Muscle layer of duodenum (tissue), 2 donors: Measurements from ENCODE around the gene GPHA2.

ENCODE experiments used
- H3K27ac ChIP-seq: one replicate; pipeline ENCODE4 v1.7.0; 2013; ENCODE audit warnings: mild to moderate bottlenecking, low read length
- H3K27me3 ChIP-seq: one replicate; pipeline ENCODE4 v1.7.0; 2013; ENCODE audit warnings: low read depth, mild to moderate bottlenecking, control low read depth, low read length
- H3K36me3 ChIP-seq, 2 donors: one replicate each; pipeline ENCODE4 v1.7.0; 2013; ENCODE audit warnings: low read length in 2 of 2, control low read depth in 1 of 2, mild to moderate bottlenecking in 1 of 2; ENCODE audit not compliant: insufficient read depth in 2 of 2, control insufficient read depth in 1 of 2
- H3K4me1 ChIP-seq, 2 donors: one replicate each; pipeline ENCODE4 v1.7.0; 2013; ENCODE audit warnings: low read length in 2 of 2, mild to moderate bottlenecking in 2 of 2, control low read depth in 1 of 2, moderate library complexity in 1 of 2; ENCODE audit not compliant: insufficient read depth in 2 of 2, control insufficient read depth in 1 of 2
- H3K4me3 ChIP-seq, 2 donors: one replicate each; pipeline ENCODE4 v1.7.0; 2013; ENCODE audit warnings: low read length in 2 of 2, low read depth in 1 of 2, mild to moderate bottlenecking in 1 of 2
- H3K9me3 ChIP-seq, 2 donors: one replicate each; pipeline ENCODE4 v1.7.0; 2013; ENCODE audit warnings: low read length in 2 of 2, control low read depth in 1 of 2, mild to moderate bottlenecking in 1 of 2; ENCODE audit not compliant: control insufficient read depth in 1 of 2
- donor health status: healthy.

GPHA2 gene

DNA sequence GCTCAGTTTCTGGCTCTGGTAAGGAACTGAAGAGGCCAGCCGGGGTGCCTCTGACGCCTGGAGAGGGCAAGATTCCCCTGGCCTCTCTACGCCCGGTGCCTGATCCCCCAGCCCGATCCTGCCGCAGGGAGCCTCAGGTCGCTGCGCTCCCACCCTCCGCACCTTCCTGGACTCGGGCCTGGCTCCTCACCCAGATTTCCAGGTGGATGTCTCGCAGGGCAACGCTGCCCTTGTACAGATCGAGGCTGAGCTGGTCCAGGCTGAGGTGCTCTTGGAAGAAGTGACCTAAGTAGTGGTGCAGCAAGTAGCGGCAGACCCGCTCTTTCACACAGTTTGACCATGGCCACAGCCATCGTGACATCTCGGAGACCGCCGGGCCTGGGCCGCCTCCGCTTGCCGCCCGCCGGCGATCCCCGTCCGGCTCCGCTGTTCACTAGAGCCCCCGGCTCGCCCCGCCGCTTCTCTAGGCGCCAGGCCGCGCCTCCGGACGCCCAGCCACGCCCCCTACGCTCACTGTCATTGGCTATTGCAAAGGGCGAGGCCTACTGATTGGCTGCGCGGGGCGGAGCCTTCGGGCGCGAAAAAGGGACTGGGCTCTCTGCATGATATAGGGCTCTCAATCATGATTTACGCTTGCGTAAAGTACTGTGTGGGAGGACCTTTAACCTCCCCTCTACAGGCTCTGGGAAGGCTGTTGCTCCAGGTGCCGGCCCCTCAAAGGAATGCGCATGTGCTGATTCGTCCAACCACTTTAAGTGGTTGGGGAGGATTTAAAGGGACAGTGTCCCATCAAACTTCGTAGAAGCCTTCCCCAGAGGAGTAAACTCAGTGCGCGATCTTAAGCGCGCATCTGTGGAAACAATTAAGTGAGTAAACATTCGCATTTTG is 18.7 kb downstream of the GPHA2 start, which contains the start of gene ATG2A:
TSS of gene ATG2A (minus strand) at position 435 of the 888 bp plus-strand sequence. CDS start at position 361, 74 bp downstream.
- H3K36me3 ChIP-seq = peaks cover 10 to 26% of the 10 kb centered on the region in 2 donors
- peaks cover 12 to 33% of the 10 kb centered on the region in 2 donors for H3K4me1 ChIP-seq
- peak within 1 kb of the TSS; percentile 91 to 98 for H3K4me3 ChIP-seq
- H3K27me3 ChIP-seq = no peaks in the 10 kb centered on the region
- H3K9me3 ChIP-seq = no peaks in the 10 kb centered on the region
- peak within 1 kb of the TSS; percentile 92 for H3K27ac ChIP-seq

DNA sequence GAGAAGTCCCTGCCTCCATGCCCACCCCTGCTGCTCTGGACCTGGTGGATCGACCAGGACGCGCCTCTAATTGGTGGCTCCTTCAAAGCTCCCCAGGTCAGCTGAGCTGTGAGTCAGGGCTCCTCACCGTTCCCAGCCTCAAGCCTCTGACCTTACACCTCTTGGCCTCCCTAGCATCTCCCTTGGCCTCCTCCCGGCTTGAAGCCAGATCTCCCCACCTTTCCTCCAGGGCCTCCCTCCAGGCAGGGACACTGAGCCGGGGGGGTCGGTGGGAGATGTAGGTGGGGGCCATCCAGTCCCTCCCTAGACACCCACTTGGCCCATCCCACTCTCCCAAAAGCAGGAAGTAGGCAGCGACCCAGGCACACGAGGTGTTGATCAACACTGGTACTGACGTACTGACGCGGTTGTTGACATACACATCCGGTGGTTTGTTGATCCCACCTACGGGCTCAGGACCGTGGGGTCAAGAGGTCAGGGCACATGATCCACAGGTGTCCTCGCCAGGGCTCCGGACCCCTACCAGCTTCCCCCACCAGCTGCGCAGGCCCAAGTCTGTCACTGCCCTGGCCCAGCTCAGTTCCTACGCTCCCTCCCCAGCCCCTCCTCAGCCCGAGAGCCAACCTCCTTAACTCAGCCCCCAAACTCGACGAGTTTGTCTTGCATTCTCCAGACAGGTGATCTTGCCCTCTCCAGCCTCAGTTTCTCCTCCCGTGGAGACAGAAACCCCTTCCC is 19.5 kb downstream of the GPHA2 start:
- Histone ChIP-seq H3K36me3 (peaks cover 18 to 34% of the 10 kb centered on the region in 2 donors), H3K27me3 (no peaks in the 10 kb centered on the region), H3K27ac (peak overlapping the region; percentile 92), H3K9me3 (no peaks in the 10 kb centered on the region), H3K4me1 (peaks cover 12 to 33% of the 10 kb centered on the region in 2 donors), H3K4me3 (peak overlapping the region; percentile 91 to 98)

DNA sequence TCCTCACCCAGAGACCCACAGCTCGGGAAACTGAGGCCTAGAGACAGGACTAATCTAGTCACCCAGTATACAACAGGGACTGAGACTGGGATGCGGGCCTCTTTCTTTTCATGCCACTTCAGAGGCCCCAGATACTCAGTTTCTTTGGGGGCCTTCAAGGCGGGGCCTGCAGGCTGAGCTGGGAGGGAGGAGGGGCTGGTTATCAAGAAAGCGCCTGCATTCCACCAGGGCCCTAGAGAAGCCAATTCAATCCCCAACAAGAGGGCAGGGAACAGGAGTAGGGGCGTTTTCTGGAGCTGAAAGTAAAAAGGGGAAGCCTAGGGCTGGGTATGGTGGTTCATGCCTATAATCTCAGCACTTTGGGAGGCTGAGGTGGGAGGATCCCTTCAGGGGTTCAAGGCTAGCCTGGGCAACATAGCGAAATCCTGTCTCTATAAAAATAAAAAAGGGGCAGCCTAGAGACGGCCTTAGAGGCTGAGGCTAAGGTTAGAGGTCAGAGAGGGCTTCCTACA is 20.3 kb downstream of the GPHA2 start:
- Histone ChIP-seq H3K27me3 (no peaks in the 10 kb centered on the region), H3K9me3 (no peaks in the 10 kb centered on the region), H3K4me1 (peaks cover 12 to 33% of the 10 kb centered on the region in 2 donors), H3K27ac (no peak overlapping the region), H3K36me3 (peaks cover 26 to 41% of the 10 kb centered on the region in 2 donors), H3K4me3 (no peak overlapping the region)

- Histone ChIP-seq H3K27ac (no peak overlapping the region), H3K9me3 (no peaks in the 10 kb centered on the region), H3K27me3 (no peaks in the 10 kb centered on the region), H3K4me1 (peaks cover 12 to 33% of the 10 kb centered on the region in 2 donors), H3K4me3 (no peak overlapping the region), H3K36me3 (peaks cover 30 to 55% of the 10 kb centered on the region in 2 donors)
Measured at GRCh38 chr11:64914123-64914522, 21.6 kb downstream of the GPHA2 start.

DNA sequence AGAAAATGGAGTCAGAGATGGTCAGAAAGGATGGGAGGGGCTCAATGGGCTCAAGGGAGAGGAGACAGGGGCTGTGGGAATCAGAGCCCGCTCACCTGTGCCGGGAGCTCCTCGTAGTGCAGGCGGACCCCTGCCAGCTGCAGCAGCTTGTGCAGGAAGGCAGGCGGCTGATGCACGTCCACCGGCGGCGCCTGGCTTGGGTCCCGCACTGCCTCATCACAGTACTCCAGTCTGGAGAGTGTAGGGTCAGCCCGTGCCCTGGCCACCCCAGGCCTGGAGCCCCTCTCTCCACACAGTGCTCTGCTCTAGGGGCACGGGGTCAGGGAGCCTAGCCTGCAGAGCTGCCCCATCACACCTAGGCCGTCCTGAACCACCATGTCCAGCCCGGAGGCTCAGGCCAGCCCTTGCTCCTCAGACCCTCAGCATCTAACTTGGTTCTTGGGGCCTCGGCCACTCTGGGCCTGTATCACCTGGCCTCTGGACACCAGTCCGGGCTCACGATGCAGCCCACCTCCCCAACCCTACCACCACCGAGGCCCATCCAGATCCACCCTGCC is 22.4 kb downstream of the GPHA2 start:
- Histone ChIP-seq H3K27ac (no peak overlapping the region), H3K4me3 (no peak overlapping the region), H3K9me3 (no peaks in the 10 kb centered on the region), H3K27me3 (no peaks in the 10 kb centered on the region), H3K4me1 (peaks cover 12 to 26% of the 10 kb centered on the region in 2 donors), H3K36me3 (peaks cover 32 to 62% of the 10 kb centered on the region in 2 donors)

GRCh38 chr11:64911689-64912088 is 24.0 kb downstream of the GPHA2 start:
- peaks cover 7 to 19% of the 10 kb centered on the region in 2 donors for H3K4me1 ChIP-seq
- H3K27ac ChIP-seq = no peak overlapping the region
- H3K36me3 ChIP-seq = peaks cover 32 to 74% of the 10 kb centered on the region in 2 donors
- no peak overlapping the region for H3K4me3 ChIP-seq
- no peaks in the 10 kb centered on the region for H3K27me3 ChIP-seq
- no peaks in the 10 kb centered on the region for H3K9me3 ChIP-seq

GRCh38 chr11:64911142-64911541 is 24.6 kb downstream of the GPHA2 start:
- H3K4me1 ChIP-seq = peaks cover 5 to 14% of the 10 kb centered on the region in 2 donors
- no peaks in the 10 kb centered on the region for H3K9me3 ChIP-seq
- H3K27ac ChIP-seq = no peak overlapping the region
- H3K4me3 ChIP-seq = no peak overlapping the region
- H3K36me3 ChIP-seq = peaks cover 32 to 80% of the 10 kb centered on the region in 2 donors
- H3K27me3 ChIP-seq = no peaks in the 10 kb centered on the region

DNA sequence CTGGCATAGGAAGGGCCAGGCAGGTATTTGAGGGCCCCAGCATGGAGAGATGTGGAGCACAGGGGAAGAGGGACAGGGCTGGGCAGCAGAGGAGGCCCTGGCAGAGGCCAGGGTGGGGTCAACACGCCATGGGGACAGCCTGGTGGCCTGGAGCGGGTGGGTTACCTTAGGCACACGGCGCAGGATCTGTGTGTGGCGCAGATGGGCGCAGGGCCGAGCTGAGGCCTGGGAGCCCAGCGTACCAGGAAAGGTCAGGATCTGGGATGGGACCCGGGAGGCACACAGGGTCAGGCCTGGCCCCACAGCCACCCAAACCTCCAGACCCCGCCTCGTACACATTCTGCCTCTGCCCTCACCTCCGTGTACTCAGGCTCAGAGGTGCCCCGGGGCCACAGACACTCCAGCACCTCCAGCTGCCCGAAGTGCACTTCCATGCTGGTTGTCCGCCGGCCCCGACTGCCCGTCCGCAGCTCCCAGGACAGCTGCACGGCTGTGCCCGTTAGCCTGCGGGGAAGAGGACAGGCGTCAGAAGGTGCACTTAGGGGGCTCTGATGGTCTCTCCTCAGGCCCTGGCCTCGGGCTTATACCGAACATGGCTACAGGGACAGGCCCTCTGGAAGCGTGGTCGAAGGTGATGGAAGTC is 25.1 kb downstream of the GPHA2 start:
- Histone ChIP-seq H3K27ac (no peak overlapping the region), H3K36me3 (peaks cover 32 to 86% of the 10 kb centered on the region in 2 donors), H3K27me3 (no peaks in the 10 kb centered on the region), H3K4me3 (no peak overlapping the region), H3K4me1 (peaks cover 0 to 8% of the 10 kb centered on the region in 2 donors), H3K9me3 (no peaks in the 10 kb centered on the region)

DNA sequence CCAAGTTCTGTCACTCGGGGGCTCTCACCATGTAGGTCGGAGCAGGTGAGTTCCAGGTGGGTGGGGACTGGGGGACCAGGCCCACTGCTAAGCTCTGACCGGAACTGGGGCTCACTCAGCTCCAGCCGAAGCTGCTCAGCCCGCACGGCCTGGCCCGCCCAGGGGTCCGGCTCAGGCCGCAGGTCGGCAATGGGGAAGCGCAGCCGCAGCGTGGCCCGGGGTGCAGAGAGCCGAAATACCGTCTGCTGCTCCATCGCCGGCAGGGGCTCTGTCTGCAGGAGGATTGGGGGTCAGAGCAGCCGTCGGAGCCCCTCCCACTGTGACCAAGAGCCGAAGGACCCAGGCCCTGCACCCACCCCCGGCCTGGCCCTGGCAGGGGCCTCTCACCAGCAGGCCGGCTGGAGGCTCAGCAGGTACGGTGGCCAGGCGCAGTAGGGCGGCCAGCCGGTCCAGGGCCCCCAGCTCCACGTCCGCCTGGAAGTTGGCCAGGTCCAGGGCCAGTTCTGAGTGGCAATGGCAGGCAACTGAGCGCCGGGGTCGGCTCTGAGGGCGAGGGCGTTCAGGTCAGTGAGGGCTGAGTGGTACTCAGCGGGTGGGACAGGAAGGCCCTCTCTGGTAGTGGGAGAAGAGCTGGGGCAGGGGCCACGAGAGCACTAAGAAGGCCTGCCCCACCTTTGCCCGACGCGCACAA is 25.9 kb downstream of the GPHA2 start:
- Histone ChIP-seq H3K9me3 (no peaks in the 10 kb centered on the region), H3K27ac (no peak overlapping the region), H3K36me3 (peaks cover 32 to 93% of the 10 kb centered on the region in 2 donors), H3K27me3 (no peaks in the 10 kb centered on the region), H3K4me3 (no peak overlapping the region), H3K4me1 (peaks cover 0 to under 1% of the 10 kb centered on the region in 2 donors)

DNA sequence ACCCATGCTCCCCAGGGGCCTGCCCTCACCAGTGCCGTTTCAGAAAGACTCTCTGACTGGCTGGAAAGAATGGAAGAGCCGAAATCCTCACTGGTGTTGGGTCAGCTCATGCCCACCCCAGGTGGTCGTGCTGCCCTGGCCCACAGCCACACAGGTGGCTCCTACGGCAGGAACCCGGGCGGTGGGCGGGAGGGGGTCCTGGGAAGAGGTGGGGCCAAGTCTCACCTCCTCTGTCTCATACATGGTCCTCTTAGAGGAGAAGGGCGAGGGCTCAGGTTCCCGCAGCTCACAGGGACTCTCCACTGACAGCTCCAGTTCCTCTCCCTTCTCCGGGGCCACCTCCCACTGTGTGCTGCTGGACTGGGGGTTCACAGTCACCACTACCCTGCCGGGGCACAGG is 26.9 kb downstream of the GPHA2 start:
- no peak overlapping the region for H3K27ac ChIP-seq
- H3K9me3 ChIP-seq = no peaks in the 10 kb centered on the region
- H3K27me3 ChIP-seq = no peaks in the 10 kb centered on the region
- H3K36me3 ChIP-seq = peaks cover 31 to 88% of the 10 kb centered on the region in 2 donors
- no peak overlapping the region for H3K4me3 ChIP-seq
- H3K4me1 ChIP-seq = no peaks in the 10 kb centered on the region
